ENCODE results near the gene UAP1. TPM values are rescaled to one million over a fixed set of nuclear protein-coding genes. Genes with fewer than 3 reads are reported as not detected.

The UAP1 gene
- total RNA-seq, 1 experiment from 2014 or later, result 26.9 TPM

DNA sequence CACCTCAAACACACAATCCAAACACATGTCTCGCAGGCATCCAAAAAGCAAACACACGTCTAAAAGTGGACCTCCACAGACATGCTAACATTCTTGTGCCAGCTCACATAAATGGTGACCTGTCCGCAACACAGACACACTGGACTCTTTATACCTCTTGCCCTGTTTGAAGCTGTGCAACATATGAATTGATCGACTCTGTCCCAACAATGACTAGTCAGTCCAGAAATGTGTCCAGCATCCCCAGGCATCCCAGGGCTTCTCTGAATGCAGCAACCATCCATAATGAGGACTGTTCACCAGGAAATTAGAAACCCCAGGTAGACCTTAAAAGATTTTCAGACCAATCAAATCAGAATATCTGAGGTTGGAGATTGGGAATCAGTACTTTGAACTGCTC lies 73.9 kb downstream of the UAP1 start:
- Histone ChIP-seq H3K18ac (ENCODE audit: insufficient read length, low read depth, low read length) (no peak overlapping the region), H4K5ac (ENCODE audit: insufficient read length, low read depth, low read length) (no peak overlapping the region), H3K4me1 (ENCODE audit: insufficient read depth, low read length) (peaks cover 4% of the 10 kb centered on the region; the same call in 1 of the 2 replicates), H2BK5ac (ENCODE audit: insufficient read length, low read length) (no peak overlapping the region), H3K27me3 (ENCODE audit: insufficient read depth, low read length) (no peaks in the 10 kb centered on the region), H2BK20ac (ENCODE audit: low read depth, low read length, poor library complexity, severe bottlenecking) (no peak overlapping the region), H3K9me3 (ENCODE audit: control insufficient read depth, low read depth, low read length) (no peaks in the 10 kb centered on the region), H3T11ph (ENCODE audit: low read length) (no peak overlapping the region), H2BK12ac (ENCODE audit: insufficient read length, low read depth, low read length) (no peak overlapping the region), H3K9ac (ENCODE audit: extremely low read depth, insufficient read length, low read length) (no peak overlapping the region), H3K23ac (ENCODE audit: insufficient read length, low read depth, low read length) (no peak overlapping the region), H3K79me2 (ENCODE audit: insufficient read depth, low read length) (no peaks in the 10 kb centered on the region), H4K8ac (replicated peaks; ENCODE audit: insufficient read length, low read depth, low read length) (no peak overlapping the region), H4K91ac (ENCODE audit: insufficient read length, low read depth, low read length) (no peak overlapping the region), H3K56ac (ENCODE audit: insufficient read length, low read depth, low read length) (no peak overlapping the region), H3K79me1 (ENCODE audit: insufficient read depth, low read depth, low read length, poor library complexity, severe bottlenecking) (no peaks in the 10 kb centered on the region), H2BK15ac (ENCODE audit: low read depth, low read length) (no peak overlapping the region), H3K23me2 (ENCODE audit: insufficient read length, low read depth, low read length, poor library complexity, severe bottlenecking) (no peaks in the 10 kb centered on the region), H3K14ac (ENCODE audit: insufficient read depth, low read length) (no peak overlapping the region), H2AK5ac (ENCODE audit: insufficient read length, low read length) (no peak overlapping the region), H2AFZ (ENCODE audit: low read length) (no peak overlapping the region), H3K27ac (ENCODE audit: insufficient read length, low read depth, low read length) (no peak overlapping the region), H3K4me2 (ENCODE audit: insufficient read depth, insufficient read length, low read length) (no peak overlapping the region), H2BK120ac (ENCODE audit: low read depth, low read length, poor library complexity, severe bottlenecking) (no peak overlapping the region), H4K20me1 (ENCODE audit: control insufficient read depth, insufficient read depth, insufficient read length) (no peaks in the 10 kb centered on the region), H3K4ac (ENCODE audit: low read depth, low read length) (no peak overlapping the region)
- Mint-ChIP-seq H3K27me3 (ENCODE audit: low read depth) (no peaks in the 10 kb centered on the region), H3K36me3 (ENCODE audit: insufficient read depth in 1 of 3, low read depth in 3 of 3) (no peaks in the 10 kb centered on the region), H3K4me3 (no peak overlapping the region), H3K9me3 (no peaks in the 10 kb centered on the region), H3K4me1 (peaks cover 9 to 20% of the 10 kb centered on the region in 2 experiments), H3K27ac (no peak overlapping the region)
- TF ChIP-seq, protein P1, sequence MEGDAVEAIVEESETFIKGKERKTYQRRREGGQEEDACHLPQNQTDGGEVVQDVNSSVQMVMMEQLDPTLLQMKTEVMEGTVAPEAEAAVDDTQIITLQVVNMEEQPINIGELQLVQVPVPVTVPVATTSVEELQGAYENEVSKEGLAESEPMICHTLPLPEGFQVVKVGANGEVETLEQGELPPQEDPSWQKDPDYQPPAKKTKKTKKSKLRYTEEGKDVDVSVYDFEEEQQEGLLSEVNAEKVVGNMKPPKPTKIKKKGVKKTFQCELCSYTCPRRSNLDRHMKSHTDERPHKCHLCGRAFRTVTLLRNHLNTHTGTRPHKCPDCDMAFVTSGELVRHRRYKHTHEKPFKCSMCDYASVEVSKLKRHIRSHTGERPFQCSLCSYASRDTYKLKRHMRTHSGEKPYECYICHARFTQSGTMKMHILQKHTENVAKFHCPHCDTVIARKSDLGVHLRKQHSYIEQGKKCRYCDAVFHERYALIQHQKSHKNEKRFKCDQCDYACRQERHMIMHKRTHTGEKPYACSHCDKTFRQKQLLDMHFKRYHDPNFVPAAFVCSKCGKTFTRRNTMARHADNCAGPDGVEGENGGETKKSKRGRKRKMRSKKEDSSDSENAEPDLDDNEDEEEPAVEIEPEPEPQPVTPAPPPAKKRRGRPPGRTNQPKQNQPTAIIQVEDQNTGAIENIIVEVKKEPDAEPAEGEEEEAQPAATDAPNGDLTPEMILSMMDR (conservative IDR thresholded peaks at IDR 0.05), result no peak
- no peak for DNase-seq
- no CpG with 5 or more reads among the region's 4 CpGs for WGBS (ENCODE audit: extremely low coverage, insufficient read length, low lambda C conversion rate)

Measured in H9 (cell line).